HTR-8/SVneo (cell line): ENCODE results near the gene HAPLN1.

Experiments
- DNase-seq: peaks from one replicate; pipeline ENCODE4 v3.0.0; 2011; ENCODE audit warnings: low spot score, mixed read lengths; ENCODE audit not compliant: insufficient read length
- FAIRE-seq: peaks from 2 replicates; lab custom pipeline; 2011; peaks lifted over from hg19 to GRCh38; lab: Jason Lieb, UNC

The HAPLN1 gene

DNA sequence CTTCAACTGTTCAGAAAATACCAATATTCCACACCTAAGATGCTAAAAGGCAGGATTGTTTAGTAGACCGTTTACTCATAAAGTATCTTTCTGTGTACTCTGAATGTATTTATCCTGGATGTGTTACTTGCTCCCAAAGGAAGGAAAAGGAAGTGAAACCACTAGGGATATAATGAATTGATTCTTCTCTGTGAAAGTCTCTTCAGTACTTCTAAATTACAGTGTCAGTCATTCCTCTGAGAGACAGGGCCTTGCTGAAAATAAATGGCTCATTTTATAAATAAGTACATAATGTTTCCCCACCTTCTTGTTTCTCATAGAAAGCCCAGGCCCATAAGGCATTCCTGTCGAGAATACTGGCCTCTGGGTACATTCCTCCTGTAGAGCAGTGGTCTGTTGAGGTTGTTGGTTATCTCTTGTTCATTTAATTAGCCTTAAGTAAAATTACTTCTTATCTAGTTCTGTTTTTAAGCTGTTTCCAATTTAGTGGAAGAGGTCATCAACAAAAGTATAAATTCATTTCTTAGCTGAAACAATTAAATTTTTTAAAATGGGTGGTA is 1.6 kb downstream of the HAPLN1 start:
- FAIRE-seq: no peak
- DNase-seq: no peak

DNA sequence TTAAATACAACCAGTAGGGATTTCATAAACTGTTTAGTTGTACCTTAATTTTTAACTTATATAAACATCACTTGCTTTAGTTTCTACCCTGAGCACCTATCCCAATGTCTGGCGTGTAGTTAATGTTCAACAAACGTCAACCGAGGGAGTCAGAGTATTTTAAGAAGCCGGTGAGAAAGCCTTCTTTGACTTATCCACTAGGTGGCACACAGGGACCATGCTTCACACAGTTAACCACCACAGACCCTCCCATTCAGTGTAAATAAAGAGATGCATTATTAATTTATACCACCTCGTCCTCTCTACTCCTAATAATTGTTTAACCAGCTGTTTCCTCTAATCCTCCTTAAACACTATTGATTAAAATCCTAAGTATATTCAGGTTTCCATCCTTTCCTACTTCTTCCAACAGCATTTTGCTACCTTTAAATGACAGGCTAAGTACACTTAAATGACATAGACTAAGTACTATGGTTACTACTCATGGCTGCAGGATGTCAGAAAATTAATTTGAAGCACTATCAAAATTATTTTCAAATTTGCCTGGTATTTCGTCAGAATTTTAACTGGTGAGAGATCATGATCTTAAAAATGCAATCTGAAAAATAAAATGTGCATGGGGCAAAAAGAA is 2.3 kb downstream of the HAPLN1 start:
- DNase-seq (peak; percentile 43), FAIRE-seq (no peak)

DNA sequence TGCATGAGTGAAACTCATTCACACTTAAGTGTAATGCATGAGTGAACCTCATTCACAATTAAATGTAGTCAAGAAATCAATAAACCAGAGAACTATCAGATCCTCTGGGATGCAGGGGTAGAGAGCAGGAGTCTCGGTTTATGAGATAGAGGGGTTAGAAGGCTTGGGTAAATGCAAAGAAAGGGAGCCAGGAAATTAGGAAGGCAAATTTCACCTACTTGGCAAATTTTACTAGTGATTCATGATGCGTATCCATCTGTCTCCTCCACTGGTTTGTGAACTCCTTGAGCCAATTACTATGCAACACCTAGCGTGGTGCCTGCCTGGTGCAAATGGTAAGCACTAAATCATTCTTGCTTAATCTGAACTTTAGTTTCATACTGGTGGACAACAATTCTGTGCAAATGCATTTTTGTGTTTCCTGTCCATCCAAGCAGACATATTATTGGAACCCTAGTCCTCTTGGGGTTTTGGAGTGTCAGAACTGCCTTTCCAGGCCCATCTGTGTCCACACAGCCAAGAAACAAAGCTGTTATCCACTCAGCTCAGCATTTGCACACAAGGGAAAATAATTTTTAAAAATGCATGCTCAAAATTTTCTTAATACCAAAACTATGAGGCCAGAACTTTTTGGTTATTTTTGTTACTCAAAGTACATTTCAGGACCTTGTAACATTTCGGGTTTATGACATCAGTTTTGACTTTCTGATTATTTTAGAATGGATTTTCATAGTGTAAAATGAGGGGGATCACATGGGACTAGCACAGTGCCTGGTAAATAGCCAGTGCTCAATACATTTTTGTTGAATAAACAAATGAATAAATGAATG is 5.2 kb downstream of the HAPLN1 start:
- no peak for FAIRE-seq
- DNase-seq: no peak

DNA sequence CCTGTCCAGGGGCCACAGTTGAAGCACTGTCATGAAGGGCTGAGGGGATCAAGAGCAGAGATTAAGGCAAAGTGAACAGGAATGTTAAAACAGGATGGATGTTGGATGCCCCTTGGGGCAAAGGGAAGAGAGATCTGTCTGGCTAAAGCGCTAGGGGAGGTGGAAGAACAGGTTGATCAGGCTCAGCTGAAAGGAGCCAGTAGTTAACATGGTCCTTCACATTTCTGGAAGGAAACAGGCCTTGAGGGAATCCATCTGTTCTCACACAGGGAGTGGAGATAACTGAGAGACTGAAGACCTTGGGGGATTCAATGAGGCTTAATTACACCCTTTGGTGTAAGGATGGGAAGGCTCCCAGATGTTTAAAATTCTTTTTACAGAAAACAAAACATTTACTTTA is 5.8 kb downstream of the HAPLN1 start:
- DNase-seq (no peak), FAIRE-seq (no peak)

DNA sequence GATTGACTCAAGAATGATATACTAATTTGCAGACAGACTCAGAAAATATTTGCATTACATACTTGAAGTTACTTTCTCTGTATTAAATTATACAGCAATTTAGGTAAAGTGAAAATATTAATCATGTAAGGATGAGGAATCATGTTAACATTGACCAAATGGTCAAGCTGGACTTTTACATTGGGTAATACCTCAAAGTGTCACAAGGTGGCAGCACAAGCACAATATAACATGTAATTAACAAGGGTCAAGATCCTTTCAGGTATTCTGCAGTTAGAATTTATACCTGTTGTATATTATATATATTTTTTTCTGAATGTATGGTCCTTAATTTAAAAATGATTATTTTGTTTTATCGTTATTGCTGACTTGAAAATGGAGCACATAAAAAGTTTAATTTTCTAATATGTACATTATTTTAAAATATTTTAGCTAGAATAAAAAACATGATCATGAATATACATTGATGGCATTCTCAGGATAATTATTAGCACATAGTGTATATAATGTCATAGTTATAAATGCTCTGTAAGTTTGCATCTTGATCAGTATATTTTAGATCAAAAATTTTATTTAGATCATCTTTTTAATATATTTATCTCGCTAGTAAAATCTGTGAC is 8.6 kb downstream of the HAPLN1 start:
- FAIRE-seq: no peak
- peak; percentile 37 for DNase-seq

DNA sequence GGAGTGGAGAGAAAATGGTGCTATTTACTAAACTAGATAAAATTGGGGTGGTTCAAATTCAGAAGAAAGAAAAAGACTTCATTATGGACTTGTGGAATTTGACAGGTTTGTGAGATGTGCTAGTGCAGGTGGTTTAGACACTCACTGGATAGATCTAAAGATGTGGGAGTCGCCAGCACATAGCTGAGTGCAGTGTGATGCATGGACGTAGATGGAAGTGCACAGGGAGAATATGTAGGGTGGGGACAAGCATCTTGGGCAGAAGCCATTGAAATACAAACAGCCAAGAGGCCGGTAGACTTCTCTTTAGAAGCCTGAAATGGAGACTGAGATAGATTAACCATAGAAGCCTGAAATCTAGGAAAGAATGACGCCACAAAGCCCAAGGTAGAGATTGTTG is 10.7 kb downstream of the HAPLN1 start:
- no peak for DNase-seq
- FAIRE-seq: no peak

DNA sequence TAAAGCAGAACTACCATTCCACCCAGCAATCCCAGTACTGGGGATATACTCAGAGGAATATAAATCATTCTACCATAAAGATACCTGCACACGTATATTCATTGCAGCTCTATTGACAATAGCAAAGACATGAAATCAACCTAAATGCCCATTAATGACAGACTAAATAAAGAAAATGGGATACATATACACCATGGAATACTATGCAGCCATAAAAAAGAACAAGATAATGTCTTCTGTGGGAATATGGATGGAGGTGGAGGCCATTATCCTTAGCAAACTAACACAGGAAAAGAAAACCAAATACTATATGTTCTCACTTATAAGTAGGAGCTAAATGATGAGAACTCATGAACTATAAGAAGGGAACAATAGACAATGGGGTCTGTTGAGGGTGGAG is 12.5 kb downstream of the HAPLN1 start:
- FAIRE-seq (no peak), DNase-seq (no peak)

DNA sequence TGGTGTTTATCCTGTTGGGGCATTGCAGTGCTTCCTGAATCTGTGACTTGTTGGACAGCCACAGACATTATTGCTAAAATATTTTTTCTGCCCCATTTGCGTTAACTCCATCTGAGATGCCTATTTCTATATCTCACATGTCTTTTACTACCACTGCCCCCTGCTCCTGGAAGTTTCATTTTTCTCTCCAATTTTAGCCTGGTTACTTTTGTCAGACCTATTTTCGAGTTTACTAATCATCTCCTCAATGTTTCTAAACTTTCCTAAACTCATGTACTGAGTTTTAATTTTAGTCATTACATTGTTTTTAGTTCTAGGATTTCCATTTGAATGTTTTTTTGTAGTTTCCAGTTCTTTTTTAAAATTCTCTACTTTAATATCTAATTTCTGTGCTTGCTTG is 17.6 kb downstream of the HAPLN1 start:
- FAIRE-seq: no peak
- no peak for DNase-seq

DNA sequence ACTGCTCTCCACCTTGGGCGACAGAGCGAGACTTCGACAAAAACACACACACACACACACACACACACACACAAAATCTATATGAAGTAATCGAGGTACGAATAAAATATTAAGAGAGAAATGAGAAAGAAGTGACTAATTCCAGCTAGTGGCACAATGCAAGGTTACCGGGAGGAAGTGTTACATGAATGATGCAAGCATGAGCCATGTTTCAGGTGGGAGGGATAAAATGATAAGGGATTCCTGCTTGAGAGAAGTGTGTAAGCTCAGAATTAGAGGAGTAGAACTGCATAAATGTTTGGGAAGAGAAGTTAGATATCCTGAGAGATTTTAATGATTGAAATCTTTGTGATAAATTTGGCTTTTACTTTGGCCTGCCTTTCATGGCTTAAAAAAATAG is 18.8 kb downstream of the HAPLN1 start:
- FAIRE-seq (no peak), DNase-seq (no peak)

DNA sequence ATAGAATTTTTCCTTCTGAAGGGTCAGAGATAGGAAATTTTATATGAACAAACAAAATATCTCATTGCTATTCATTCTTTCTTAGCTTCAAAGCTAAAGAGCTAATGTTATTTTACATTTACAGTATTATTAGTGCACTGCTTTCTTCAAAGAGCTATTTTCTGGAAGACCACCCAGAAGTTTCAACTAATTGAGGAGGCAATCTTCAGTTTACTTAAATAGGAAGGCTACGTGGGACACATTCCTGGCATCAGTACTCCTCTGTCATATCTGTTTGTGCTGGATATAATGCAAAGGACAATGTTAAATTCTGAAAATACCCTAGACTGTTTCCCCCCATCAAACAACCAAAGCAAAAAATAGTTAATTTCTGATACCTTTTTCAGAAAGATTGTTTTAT is 30.8 kb downstream of the HAPLN1 start:
- FAIRE-seq (no peak), DNase-seq (no peak)

DNA sequence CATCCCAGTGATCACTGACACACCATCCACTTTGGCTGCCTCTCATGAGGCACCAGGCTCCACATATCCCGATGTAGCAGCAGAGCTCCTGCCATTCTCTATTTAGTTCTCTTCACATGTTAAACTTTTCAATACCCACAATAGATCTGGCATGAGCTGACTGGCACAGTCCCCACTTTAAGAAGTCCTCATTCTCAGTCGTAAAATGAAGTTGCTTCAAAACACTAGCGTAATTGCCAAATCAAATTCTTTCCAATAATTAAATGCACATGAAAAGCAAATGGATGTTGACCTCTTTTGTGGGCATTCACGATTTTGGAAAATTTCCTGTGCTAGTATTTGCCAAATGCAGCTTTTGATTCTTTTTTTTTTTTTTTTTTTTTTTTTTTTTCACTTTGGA is 32.4 kb downstream of the HAPLN1 start:
- DNase-seq: no peak
- FAIRE-seq: no peak

DNA sequence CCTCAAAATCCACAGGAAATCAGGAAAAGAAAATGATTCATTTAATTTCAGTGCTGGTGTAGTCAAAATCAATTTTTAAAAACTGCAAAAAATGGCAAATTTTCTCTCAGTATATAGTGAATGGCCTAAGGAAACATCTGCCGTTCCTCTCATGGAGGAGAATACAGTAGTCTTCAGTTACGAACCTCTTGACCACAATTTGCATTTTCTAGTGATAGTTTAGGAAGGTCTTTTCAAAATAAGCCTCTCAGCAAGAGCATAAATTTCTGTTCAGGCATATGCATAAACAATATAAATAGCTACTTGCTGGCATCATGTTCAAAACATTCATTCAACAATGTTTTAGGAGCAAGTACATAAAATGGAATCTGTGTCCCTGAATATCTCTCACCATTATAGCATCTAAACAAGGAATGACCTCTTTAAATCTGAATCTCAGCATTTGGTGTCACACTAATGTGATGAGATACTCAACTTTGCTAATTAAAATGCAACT is 33.5 kb downstream of the HAPLN1 start:
- no peak for DNase-seq
- FAIRE-seq: no peak

DNA sequence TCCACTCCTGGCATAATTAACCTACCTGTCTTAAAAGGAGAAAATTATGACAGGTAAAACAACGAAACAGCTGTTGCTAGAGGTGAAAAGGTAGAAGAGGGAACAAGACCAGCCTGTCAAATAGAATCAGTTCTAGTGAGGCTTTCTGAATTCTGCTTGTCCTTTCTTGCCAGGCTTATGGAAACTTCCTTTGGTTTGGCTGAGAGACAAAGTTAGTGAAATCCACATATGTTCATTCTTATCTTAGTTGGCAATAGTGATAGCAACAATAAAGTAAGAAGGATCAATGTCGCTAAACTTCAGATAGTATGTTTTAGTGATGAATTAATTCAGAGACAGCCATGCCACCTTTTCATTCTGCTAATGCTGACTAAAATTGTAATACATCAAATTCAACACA is 34.4 kb downstream of the HAPLN1 start:
- FAIRE-seq: no peak

DNA sequence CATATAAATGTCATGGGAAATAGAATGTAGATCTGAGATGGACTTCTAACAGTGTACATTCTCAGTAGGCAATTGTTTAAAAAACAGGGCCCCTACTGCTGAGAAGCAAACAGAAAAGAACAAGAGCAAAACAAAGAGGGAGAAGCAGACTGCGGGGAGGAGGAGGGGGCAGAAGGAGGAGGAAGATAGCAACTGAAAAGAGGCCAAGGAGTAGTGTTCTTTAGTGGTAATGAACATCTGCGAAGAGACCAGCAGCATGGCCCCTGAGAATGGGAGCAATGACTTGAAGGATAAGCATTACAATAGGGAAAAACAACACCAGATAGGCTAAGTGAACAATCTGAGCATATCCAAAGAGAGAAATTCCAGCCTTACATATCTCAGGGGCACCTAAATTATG is 36.8 kb downstream of the HAPLN1 start:
- DNase-seq (no peak), FAIRE-seq (no peak)

More for the DNA sequence above, 34.4 kb downstream of the HAPLN1 start:
- no peak for DNase-seq

DNA sequence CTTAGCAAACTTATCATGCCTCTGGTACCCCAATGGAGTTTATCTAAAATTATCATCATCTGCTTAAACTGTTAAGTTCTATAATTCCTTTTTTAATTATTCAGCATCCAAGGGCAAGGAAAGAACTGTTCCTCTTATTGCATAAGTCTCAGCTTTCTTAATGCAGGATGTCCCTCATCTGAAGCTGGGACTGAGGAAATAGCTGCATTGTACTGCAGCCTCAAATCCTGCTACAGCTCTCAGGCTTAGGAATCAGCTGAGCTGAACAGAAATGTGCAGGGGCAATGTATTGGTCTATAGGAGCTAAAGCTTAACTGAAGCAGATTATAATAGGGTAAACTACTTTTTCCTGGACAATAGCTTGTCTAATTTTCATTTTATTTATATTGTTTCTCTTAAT is 48.0 kb downstream of the HAPLN1 start:
- FAIRE-seq (no peak), DNase-seq (no peak)

DNA sequence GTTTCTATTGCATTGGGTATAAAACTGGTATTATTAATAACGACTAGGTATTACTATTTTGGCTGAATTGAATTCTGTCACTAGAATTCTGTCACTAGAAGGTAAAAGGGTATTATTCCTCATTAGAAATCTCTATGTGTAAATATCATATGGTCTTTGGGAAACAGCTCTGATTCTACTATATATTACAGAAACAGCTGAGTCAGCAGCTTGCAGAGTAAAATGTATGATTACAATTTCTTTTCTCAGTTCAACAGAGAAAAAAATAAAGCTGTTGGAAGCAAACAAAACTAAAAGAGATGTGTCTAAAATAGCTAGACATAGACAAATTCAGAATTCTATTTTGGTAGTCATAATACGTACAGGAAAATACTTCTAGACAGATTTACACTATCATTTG is 48.5 kb downstream of the HAPLN1 start:
- FAIRE-seq (no peak), DNase-seq (no peak)

DNA sequence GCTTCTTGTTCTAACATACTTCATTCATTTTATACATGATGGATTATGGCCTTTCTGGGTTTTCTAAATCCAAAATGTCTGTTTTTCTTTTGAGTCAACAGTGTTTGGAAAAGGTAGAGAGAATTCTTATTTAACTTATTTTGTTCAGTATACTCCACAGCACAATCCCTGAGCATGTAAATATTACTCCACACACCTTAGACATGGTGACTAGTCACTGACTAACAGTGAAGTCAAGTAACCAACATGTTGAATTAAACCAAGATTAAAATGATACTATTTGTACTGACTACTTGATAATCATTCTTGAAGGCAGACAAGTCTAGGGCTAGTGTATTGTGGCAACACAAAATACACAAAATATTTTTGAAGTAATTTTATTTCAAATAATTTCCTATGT is 55.0 kb downstream of the HAPLN1 start:
- DNase-seq (no peak), FAIRE-seq (no peak)

DNA sequence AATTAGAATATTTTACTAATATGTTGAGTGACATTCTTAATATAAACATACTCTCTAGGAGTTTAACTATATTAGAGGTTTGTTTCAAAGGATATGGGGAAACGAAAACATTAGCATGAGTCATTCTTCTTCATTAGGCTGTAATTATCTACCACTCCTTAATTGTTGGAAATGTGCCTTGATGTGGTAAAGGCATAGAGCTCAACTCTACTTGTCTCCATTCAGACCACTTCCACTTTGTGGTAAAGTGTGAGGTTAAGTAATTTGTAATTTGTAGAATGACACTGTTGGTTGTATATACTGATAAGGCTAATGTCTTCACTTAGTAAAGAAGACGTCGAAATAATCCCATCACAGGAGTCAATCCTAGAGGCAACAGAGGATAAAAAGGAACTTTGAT is 58.1 kb downstream of the HAPLN1 start:
- FAIRE-seq (no peak), DNase-seq (no peak)

DNA sequence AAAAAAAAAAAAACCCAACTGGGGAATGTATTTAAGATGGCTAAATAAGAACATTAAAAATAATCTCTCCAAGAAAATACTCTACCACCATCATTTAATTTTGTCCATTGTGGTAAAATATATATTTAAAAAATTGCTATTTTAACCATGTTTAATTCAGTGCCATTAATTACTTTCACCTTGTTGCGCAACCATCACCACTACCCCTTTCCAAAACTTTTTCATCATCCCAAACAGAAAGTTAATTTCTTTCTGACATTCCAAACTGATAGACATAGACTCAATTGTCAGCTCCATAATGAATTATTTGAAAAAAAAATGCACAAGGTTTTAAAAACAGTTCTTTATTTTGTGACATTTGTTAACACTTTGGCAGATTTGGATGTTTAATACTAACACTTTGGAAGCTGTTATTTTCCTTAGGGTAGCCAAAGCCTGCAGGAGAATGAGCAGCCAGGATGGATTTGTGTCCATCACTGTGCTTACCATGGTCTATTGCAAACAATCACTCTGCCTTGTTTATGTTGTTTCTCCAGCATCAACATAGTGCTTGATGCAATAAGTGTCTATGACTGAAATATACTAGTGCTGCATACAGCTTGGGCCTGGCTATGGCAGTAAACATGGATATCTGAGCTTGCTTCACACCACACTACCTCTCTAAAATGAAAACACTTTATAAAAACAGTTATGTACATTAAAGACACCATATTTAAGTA is 62.7 kb downstream of the HAPLN1 start:
- no peak for FAIRE-seq
- no peak for DNase-seq

DNA sequence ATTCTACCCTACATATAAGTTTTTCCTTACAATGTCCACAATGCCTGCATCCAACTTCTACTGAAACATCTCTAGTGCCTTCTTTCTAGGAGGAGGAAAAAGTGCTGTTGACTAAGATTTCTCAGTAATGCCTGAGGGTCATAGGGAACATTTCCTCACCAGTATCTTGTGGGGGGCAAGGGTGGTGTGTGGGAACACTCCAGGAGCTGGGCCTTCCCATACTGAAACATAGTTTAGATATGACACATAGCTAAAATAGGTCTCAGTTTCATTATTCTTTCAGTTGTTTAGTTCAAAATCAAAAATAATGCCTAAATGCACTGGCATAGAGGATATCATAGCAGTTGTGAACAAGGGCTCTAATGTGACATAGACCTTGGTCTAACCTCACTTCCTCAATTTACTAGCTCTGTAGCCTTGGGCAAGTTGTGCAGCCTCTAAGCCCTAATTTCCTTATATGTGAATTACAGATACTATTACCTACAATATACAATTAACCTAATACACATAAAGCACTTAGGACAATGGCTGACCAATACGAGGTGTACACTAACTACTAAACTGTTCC is 66.1 kb downstream of the HAPLN1 start:
- DNase-seq: no peak
- FAIRE-seq: no peak
